GM21367 (cell line): ENCODE data around the gene ZNF784.
"Not testable (repeated sequence)": the region's sequence is repeated elsewhere in the genome, so short reads cannot be mapped to it uniquely, and the experiment has no call there.

Experiments
- ATAC-seq: cut with Tn5 transposase; IDR thresholded peaks from one replicate; pipeline ENCODE4 v1.9.1; 2021; ENCODE audit not compliant: unreplicated experiment

Gene ZNF784

DNA sequence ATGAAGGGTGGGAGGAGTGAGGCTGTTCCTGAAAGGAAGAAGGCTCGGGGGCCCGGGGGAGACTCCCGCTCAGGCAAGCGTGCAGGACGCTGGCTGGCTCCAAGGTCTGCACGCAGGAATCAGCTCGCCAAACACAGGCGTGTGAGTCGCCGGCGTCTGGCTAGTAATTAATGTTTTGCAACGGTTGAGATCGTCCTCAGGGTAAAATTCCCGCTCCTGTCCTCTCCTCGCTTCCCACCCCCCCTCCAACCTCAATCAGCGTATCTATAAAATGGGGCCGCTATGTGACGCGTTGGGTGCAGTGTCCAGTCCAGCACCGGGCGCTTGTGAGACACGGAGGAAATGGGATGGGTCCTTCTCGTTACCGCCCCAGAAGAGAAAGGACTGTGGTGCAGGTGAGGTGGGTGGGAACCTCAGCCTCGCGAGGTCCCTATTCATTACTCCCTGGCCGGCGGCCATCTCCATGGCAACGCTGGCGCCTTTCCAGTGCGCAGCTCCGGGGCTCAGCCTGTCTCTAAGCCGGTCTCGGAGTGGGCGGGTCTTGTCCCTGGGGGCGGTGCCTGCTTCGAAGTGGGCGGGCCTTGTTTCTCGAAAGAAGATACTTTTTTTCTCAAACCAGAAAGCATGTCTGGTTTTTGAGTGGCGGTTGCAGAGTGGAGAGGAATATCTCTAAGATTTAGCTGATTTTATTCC lies 37.2 kb downstream of the ZNF784 start:
- peak; percentile 85 for ATAC-seq

DNA sequence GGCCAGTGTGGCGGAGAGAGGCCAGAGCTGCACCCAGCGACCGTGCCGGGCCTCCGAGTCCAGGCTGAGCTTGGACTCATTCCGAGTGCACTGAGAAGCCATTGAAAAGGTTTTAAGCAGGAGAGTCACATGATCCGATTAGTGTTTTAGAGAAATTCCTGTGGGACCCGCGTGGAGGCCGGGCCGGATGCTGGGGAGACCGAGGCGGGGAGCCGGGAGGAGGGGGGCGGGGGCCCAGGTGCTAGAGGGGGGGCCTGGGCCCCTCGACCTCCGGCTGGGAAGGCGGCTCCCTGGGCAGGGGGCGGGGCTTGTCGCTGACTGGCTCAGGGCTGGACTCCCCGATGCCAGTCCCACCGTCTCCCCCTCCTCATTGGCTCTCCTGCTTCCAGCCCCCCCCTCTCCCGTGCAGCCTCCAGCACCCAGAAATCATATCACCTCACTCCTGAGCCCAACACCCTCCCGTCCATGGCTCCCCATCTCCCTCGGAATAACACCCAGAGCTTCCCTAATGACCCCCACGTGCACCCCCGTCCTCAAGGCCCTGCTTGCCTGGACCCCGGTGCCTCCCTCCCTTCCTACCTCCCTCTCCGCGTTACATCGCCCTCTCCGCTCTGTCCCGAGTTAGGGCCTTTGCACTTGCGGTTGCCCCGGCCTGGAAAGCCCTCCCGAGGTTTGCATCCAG lies 38.6 kb downstream of the ZNF784 start:
- ATAC-seq = no peak

DNA sequence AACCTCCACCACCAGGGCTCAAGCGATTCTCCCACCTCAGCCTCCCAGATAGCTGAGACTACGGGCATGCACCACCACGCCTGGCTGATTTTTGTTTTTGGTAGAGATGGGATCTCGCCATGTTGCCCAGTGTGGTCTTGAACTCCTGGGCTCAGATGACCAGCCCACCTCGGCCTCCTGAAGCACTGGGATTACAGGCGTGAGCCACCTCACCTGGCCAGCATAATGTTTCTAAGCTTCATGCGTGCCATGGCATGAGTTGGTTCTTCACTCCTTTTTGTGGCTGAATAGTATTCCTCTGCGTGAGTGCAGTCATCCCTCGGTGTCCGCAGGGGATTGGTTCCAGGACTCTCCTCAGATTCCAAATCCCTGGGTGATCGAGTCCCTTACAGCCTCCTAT lies 39.5 kb downstream of the ZNF784 start:
- ATAC-seq = no peak

DNA sequence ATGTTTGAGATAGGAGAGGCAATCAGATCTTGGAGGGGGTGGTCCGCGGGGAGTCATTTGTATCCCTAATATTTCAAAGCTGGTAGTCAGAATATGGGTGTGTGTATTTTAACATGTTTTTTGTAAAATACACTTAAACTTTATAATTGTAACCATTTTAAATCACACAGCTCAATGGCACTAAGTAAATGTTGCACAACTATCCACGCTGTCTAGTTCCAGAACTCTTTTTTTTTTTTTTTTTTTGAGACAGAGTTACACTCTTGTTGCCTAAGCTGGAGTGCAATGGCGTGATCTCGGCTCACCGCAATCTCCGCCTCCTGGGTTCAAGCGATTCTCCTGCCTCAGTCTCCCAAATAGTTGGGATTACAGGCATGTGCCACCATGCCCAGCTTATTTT lies 40.5 kb downstream of the ZNF784 start:
- not testable (repeated sequence) for ATAC-seq

DNA sequence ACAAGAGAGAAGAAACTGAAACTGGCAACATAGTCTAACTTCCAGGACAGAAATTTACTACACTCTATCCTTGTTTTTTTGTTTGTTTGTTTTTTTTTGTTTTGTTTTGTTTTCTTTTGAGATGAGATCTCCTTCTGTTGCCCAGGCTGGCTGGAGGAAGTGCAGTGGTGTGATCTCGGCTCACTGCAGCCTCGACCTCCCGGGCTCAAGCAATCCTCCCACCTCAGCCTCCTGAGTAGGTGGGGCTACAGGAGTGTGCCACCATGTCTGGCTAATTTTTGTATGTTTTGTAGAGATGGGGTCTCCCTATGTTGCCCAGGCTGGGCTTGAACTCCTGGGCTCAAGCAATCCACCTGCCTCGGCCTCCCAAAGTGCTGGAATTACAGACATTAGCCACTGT lies 42.1 kb downstream of the ZNF784 start:
- ATAC-seq = not testable (repeated sequence)

DNA sequence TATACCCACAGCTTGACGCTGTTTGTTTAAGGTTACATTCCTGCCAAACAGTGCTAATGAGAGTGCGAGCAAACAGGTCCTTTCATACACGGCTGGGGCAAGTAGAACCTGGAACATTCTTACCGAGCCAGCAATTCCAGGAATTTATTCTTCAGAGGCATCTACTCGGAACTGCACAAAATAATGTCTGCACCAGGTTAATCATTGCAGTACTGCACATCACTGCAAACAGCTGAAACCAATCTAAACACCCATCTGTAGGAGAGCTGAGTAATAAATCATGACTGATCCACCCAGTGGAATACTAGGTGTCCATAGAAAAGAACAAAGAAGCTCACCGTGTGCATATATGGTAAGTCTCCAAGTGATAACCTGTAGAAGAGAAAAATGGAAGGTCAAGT lies 42.5 kb downstream of the ZNF784 start:
- no peak for ATAC-seq

DNA sequence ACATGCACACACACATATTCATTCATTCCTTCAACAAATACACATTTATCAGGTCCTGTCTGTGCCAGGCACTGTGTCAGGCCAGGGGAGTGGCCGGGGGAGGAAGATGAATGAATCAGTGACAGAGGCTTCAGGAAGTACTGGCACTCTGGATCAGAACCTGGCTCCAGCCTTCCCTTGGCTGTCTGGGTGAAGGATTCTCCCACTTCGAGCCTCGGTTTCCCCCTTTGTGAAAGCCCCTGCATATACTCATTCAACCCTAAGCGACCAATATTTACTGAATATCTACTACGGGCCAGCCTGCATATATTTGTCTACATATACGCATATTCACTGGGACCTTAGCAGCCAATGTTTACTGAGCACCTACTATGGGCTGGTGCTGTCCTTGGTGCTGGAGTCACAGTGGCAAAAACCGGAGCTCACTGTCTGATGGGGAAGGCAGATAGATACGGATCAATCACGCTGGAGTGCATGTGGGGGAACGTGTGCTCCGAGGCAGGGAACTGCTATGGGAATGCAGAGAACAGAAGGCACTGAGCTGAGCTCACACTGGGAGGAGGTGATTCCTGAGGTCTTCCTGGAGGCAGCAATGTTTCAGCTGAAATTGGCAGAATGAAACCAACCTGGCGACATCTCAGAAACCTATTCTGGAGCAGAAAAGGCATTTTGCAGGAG lies 43.1 kb downstream of the ZNF784 start:
- ATAC-seq = no peak

DNA sequence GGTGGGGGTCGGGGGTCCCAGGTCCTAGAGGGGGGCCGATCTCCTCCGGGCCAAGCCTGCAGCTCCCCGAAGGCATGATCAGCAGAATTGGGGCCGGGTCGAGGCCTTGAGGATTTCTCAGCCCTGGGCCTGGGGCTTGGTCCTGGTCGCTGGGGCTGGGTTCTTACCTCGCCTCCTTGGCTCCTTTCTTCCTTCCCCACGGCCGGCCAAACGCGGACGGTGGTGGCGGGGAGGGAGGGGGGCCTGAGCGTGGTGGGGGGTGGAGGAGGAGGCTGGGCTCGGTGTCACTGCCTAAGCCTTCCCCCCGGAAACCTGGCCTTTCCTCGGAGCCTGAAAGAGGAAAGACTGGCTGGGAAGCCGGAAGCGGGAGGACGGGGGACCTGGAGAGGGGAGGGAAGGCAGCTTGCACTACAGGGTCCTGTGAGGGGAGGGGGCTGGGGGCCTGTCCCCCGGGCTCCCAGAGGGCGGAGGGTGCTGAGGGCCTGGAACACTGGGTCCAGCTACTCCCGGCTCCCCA lies 43.7 kb downstream of the ZNF784 start, which contains the start of gene ZNF579:
Gene ZNF579 (minus strand): TSS at position 221 of the 517 bp plus-strand sequence. CDS start 1,209 bp downstream, outside the sequence.
- no peak for ATAC-seq

DNA sequence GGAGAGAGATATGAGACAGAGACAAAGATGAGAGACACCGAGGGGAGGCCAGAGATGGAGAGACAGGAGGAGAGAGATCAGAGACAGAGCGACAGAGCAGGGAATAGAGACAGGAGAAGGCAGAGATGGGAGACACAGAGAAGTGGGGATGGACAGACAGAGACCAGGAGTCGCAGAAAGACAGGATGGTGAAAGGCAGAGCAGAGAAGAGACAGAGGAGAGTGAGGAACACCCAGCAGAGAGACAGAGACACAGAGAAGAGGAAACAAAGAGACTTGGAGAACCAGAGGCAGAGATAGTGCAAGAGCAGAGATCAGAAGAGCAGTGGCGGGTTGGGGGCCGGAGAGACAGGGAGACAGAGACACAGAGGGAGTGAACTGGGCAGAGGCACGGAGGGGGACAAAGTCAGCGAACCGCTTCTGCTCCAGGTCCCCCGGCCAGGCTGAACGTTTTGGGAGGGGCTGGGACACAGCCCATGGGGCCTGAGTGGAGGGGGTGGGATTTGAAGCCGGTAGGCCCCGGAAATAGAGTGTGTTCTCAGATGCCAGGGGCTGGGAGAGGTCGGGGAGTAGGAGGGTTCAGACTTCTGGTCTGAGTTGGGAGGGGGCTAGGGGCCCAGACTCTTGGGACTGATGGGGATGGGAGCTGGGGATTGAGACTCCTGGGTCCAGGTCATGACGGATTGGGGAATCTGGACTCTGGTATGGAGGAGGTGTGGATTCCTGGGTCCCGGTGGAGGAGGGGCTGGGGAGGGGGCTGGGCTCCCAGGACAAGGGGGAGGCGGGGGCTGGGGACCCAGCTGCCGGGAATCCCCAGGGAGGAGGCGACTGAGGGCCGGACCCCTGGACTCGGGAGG lies 44.4 kb downstream of the ZNF784 start:
- ATAC-seq = no peak

DNA sequence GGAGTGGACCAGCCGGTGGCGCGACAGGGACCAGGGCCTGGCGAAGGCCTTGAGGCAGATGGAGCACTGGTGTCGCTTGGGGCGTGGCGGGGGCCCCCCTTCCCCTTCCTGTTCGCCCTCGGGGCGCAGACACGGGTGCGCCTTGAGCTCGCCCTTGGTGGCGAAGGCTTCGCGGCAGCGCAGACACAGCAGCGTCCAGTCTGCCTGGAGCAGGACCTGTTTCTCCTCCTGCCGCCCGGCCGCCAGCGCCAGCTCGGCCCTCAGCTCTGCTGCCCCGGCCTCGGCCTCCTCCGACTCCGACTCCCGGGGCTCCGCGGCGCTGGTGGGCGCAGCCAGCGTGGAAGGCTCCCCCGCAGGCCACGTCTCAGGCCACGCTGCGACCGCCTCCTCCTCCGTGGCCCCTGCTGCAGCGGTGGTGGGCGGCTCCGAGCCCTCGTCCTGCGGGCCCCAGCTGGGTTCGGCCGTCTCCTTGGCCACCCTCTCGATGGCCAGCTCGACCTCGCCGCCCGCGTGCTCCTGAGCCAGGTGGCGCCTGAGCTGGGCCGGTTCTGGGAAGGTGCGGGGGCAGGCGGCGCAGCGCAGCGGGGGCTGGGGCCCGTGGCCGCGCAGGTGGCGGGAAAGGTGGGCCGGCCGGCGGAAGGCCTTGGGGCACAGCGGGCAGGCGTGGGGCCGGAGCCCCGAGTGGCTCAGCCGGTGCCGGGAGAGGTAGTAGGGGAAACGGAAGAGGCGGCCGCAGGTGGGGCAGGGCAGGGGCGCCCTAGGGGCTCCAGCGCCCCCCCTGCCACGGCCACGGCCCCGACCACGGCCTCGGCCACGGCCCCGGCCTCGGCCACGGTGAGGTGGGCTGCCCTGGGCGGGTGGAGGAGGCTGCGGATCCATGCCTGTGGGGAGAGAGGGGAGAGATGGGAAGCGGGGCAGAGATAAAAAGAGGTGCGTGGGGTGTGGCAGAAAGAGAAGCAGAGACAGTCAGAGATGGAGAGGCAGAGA lies 45.3 kb downstream of the ZNF784 start:
- ATAC-seq = no peak

DNA sequence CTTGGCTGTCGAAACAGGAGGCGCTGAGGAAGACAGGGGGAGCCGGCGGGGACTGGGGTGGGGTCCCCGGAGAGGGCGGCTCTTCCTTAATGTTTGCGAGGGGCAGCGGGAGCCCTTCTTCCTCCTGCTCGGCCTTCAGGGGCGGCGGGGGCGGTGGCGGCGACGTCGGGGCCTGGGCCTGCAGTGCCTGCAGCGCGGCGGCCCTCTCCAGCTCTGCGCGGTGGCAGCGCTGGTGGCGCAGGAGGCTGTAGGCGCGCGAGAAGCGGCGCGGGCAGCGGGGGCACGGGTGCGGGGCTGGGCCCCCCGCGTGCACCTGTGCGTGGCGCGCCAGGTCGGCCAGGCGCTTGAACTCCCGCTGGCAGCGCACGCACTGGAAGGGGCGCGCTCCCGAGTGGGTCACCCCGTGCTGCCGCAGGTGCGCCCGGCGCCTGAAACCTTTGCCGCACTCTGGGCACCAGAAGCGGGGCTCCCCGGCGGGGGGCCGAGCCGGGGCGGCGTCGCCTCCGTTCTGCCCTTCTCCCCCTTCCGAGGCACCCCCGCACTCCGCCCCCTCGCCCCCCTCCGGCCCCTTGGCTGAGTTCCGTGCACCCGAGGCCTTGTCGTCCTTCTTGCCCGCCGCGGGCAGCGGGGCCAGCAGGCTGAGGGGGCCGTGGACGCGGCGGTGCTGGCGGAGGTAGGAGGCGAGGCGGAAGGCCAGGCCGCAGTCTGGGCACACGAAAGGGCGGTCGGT lies 46.2 kb downstream of the ZNF784 start:
- no peak for ATAC-seq

DNA sequence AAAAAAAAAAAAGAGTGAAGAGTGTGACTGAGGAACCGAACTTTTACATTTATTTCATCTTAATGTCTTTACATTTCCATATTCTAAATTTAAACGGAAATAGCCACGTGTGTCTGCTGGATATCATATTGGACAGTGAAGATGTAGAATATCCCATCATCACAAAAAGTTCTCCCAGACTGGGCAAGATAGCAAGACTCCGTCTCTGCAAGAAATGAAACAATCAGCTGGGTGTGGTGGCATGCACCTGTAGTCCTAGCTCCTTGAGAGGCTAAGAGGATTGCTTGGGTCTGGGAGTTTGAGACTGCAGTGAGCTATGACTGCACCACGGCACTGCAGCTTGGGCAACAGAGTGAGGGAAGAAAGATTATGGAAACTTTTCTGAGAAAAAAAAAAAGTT lies 47.6 kb downstream of the ZNF784 start:
- ATAC-seq = no peak

DNA sequence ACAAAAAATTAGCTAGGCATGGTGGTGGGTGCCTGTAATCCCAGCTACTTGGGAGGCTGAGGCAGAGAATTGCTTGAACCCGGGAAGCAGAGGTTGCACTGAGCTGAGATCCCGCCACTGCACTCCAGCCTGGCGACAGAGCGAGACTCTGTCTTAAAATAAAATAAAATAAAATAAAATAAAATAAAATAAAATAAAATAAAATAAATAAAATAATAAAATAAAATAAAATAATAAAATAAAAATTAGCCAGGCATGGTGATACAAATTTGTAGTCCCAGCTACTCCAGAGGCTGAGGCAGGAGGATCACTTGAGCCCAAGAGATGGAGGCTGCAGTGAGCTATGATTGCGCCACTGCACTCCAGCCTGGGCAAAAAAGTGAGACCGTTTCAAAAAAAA lies 50.4 kb downstream of the ZNF784 start:
- not testable (repeated sequence) for ATAC-seq
